AG08396 (cell line): ENCODE measurements around the gene TMEM129.
A peak's percentile ranks its signal among the peaks of the same experiment; 100 is the strongest.
"Not testable (repeated sequence)": the region's sequence is repeated elsewhere in the genome, so short reads cannot be mapped to it uniquely, and the experiment has no call there.

Source experiments
- DNase-seq: peaks from one replicate; pipeline ENCODE4 v3.0.0; 2012; ENCODE audit warnings: low spot score, mixed read lengths

TMEM129 gene

GRCh38 chr4:1720163-1720983 is 750 bp downstream of the TMEM129 start:
- DNase-seq = peak; percentile 68

DNA sequence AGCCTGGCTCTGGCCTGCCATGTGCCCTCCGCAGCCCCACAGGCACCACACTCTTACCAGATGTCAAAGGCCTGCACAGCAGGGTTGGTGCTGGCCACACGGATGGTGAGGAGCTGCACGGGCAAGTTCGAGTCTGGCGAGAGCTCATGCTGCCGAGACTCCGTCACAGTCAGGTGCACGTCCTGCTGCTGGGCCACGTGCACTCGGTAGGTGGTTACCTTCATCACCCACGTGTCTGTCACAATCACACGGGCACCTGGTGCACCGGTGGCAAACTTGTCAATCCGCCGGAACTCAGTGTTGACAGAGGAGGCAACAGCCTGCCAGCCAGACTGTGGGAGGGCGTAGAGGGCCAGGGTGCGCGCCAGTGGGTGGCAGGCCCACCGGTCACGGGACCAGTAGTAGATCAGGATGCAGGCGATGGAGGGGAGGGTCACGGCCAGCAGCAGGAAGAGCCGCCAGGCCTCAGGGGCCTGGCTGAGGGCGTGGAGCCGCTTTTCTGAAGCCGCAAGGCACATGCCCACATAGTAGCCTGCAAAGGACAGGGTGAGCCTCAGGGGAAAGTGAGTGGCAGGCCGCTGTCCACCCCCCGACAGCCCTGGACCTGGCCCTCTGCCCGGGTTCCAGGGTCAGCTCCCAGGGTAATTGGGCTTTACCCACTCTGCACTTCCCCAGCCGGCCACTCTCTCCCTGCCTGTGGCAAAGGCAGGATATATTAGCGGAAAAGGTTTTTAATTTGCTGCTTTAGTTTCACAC is 2.9 kb downstream of the TMEM129 start:
- DNase-seq = no peak

DNA sequence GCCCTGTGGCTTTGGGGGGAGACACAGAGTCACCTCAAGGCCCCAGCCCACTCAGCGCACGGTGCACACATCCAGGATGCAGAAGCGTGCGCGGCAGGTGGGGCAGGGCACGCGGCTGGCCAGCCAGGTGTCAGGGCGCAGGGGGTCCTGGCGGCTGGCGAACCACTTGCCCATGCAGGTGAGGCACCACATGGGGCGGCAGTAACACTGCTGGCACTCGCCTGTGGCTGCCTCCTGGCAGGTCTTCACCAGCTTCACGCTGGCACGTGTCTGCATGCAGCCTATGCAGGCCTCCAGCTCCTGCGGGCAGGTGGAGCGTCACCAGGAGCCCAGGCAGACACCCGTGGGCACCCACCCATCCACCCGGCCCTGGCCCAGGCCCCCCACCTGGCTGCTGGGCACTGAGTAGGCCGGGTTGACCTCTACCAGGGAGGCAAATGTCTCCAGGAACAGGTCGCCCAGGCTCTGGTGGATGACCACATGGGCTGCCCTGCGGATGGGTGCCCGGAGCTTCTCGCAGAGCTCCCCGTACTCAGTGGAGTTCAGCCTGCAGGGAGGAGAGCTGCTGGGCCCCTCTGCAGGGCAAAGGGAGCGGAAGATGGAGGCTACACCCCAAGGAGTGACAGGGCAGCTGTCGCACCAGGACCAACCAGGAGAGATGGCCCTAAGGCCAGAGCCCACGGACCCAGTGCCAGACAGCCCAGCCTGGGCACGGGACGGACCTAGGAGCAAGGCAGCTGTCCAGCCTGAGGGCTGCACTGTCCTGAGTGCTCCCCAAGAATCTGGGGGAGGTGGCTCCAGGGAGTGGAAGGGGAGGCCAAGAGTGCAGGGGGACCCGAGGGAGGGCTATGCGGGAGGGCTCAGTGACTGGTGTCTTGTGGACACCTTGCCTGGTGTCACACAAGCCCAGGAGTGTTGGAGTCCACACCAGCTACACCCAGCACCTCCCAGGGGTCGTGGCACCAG is 3.7 kb downstream of the TMEM129 start:
- DNase-seq = no peak

GRCh38 chr4:1716065-1716945 is 4.8 kb downstream of the TMEM129 start:
- DNase-seq = no peak

GRCh38 chr4:1715002-1715758 is 5.9 kb downstream of the TMEM129 start:
- no peak for DNase-seq

GRCh38 chr4:1714303-1715001 is 6.7 kb downstream of the TMEM129 start:
- no peak for DNase-seq

DNA sequence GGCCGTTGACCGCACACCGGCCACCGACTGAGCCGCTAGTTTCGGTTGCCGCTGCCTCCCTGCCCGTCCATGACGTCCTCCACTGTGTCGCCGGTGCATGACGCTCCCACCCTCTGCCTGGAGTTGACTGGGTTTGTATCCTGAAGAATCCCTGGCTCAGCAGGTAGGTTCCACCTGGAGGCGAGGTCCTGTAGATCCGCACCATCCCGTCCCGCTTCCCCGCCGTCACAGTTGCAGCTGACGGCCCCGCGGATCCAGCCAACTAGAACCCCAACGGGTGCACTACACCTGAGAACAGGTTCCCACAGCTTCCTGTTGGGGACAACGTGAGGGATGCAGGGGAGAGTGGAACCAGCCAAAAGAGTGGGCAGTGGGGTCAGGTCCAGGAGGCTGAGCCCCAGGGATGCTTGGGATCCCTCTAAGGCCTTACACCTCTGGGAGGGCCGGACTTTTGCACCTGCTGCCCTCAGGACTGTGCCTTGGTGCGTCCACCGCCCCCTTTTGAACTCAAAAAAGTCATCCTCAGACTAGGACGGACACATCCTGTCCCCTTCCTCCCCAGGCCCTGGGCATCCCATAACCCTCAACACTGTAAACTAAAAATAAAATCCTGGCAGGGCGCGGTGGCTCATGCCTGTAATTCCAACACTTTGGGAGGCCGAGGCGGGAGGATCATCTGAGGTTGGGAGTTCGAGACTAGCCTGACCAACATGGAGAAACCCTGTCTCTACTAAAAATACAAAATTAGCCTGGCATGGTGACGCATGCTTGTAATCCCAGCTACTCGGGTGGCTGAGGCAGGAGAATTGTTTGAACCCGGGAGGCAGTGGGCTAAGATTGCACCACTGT is 7.9 kb downstream of the TMEM129 start:
- peak; percentile 49 for DNase-seq

GRCh38 chr4:1712216-1713002 is 8.7 kb downstream of the TMEM129 start, which contains the start of gene SLBP:
Gene SLBP, minus strand, starts transcription at chr4:1712319. Its CDS starts 131 bp downstream, at chr4:1712188.
- peak; percentile 97 for DNase-seq

DNA sequence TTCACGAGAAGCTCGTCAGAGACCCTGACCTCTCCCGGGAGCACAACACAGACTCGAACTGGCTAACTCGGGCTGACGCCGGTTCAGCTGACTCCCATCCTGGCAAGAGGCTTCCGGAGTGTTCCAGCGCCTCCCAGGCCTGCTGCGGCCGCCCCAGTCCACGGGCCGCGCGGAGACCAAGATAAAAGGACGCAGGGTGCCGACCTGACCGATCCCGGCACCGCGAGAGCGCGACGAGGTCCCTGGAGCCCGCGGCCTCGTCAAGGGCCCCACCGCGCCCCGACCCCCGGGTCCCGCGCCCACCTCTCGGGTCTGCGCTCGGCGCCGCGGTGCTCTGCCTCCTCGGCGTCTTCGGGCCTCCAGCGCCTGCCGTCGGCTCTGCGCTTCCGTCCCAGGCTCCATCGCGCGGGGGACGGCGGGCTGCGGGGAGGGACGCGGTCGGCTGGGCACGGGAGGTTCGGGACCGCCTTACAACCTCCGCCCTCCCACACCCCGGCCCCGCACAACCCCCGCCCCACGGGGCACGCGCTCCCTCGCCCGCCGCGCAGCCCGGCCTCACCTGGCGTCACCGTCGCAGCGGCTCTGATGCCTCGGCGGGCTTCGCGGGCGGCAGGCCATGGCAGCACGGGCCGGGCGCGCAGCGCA is 9.4 kb downstream of the TMEM129 start:
- peak; percentile 78 for DNase-seq

DNA sequence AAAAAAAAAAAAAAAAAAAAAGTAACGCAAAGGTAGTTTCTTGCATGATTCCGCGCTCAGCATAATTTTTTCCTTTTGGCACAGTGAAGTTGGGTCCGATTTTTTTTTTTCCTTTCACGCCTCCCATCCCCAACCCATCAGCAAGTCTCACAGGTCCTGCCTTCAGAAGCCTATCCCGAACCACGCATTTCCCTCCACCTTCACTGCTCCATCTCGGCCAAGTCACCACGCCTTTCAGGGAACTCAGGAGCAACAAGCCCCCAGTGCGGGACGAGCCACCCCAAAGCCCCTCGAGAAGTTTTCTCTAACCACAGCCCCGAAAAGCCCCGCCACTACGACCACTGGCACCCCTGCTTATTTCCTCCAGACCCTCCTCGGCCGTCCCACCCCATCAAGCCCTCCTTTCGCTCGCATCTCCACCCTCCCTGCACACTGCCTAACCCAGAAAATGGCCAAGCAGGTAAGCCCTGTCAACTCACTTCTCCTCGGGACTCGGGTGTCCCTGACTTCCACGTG is 10.0 kb downstream of the TMEM129 start:
- DNase-seq = no peak

GRCh38 chr4:1708581-1708980 is 12.5 kb downstream of the TMEM129 start:
- DNase-seq = no peak

DNA sequence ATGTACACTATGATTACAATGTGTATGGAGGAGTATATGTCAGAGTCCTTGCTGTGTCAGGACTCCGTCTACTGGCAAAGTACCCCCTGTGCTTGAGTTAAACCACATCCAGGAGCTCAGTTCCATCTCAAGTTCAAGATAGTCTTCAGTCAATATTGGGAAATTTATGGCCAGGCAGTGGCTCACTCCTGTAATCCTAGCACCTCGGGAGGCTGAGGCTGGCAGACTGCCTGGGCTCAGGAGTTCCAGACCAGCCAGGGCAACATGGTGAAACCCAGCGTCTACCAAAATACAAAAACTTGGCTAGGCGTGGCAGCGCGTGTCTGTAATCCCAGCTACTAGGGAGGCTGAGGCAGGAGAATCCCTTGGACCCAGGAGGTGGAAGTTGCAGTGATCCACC is 14.8 kb downstream of the TMEM129 start:
- no peak for DNase-seq

DNA sequence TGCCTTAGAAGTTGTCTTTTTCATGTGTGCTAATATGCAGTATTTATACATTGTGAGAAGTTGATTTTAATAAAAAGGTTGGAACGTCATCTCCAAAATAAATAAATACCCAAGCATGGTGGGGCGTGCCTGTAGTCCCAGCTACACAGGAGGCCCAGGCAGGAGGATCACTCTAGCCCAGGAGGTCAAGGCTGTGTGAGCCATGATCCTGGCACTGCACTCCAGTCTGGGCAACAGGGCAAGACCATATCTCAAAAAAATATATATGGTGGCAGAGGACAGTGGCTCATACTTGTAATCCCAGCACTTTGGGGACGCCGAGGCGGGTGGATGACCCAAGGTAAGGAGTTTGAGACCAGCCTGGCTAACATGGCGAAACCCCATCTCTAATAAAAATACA is 15.4 kb downstream of the TMEM129 start:
- DNase-seq = no peak

DNA sequence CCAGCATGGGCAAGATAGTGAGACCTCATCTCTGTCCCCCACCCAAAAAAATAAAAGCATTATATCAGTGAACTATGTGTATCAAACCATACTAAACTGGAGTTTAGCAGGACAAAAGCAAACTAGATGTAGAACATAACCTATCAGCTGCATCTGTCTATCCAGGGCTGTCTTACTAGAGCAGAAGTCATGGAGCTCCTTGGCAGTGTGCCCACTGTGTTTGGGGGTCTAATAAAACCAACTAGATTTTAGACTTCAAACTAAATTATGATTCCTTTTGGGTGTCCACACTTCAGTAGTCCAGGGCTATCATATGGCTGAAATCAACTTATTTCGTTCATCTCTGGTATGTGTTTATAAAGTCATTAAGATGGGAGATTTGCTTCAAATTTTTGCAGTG is 17.3 kb downstream of the TMEM129 start:
- DNase-seq = no peak

GRCh38 chr4:1701671-1702070 is 19.5 kb downstream of the TMEM129 start:
- DNase-seq = not testable (repeated sequence)

- no peak for DNase-seq
These were observed 25.2 kb downstream of the TMEM129 start for GRCh38 chr4:1695913-1696312.
